ENCODE measurements around the gene SORCS2. TPM values are rescaled to one million over a fixed set of nuclear protein-coding genes. Genes with fewer than 3 reads are reported as not detected.

Gene SORCS2
- polyA plus RNA-seq, 1 donor (not counting 4 experiments of a cell fraction or from before 2014, with no cell fraction given): 0.09 TPM

DNA sequence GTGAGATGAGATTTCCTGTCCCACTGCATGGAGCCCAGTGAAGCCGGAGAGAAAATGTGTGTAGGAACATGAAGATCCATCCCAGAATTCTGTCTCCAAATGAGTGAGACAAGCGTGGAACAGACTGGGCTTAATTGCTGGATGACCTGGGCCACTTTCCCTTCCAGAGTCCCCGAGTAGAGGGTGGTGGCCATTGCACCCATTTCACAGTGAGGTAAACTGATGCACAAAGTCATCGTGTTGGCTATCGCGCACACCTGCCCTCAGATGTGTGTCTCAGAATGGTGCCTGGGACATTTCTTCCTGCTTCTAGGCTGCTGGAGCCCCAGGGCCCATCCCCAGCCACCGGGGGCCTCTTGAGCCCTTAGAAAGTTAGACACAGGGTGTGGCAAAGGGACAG lies 285.4 kb downstream of the SORCS2 start:
- no peaks in the 10 kb centered on the region for H3K79me2 ChIP-seq (ENCODE audit: control insufficient read depth, insufficient read depth, low read length)
- H3K4me3 ChIP-seq (ENCODE audit: control insufficient read depth in 2 of 3, extremely low read depth in 1 of 3, insufficient read depth in 2 of 3, low read depth in 1 of 3, low read length in 3 of 3): no peak overlapping the region
- no peaks in the 10 kb centered on the region for H3K9me1 ChIP-seq (ENCODE audit: control insufficient read depth, extremely low read depth, insufficient read depth, low read length)
- dilution Hi-C loops (cut with MboI; ENCODE audit: extremely low pct_ligation_motif_present, low sequenced_read_pairs): no loop called here
- no peaks in the 10 kb centered on the region for H4K20me1 ChIP-seq (ENCODE audit: control insufficient read depth, extremely low read depth, insufficient read depth, low read length)
- no peaks in the 10 kb centered on the region for H3K9me3 ChIP-seq (ENCODE audit: control insufficient read depth, low read depth, low read length)
- no peak overlapping the region for H2AFZ ChIP-seq (ENCODE audit: control insufficient read depth, low read length)
- DNase-seq (ENCODE audit: low read depth, low spot score) (no peak), FAIRE-seq (no peak)
- H3K27me3 ChIP-seq (ENCODE audit: control insufficient read depth, extremely low read depth, insufficient read depth, low read length): peaks cover 5% of the 10 kb centered on the region
- H3K4me2 ChIP-seq (ENCODE audit: control insufficient read depth, extremely low read depth, insufficient read depth, low read depth, low read length): no peak overlapping the region
- no peaks in the 10 kb centered on the region for H3K4me1 ChIP-seq (ENCODE audit: control insufficient read depth, extremely low read depth, insufficient read depth, low read length)
- no peak for TF ChIP-seq EZH2 (IDR thresholded peaks at IDR 0.05; ENCODE audit: low read length)
- TF ChIP-seq, protein P1, sequence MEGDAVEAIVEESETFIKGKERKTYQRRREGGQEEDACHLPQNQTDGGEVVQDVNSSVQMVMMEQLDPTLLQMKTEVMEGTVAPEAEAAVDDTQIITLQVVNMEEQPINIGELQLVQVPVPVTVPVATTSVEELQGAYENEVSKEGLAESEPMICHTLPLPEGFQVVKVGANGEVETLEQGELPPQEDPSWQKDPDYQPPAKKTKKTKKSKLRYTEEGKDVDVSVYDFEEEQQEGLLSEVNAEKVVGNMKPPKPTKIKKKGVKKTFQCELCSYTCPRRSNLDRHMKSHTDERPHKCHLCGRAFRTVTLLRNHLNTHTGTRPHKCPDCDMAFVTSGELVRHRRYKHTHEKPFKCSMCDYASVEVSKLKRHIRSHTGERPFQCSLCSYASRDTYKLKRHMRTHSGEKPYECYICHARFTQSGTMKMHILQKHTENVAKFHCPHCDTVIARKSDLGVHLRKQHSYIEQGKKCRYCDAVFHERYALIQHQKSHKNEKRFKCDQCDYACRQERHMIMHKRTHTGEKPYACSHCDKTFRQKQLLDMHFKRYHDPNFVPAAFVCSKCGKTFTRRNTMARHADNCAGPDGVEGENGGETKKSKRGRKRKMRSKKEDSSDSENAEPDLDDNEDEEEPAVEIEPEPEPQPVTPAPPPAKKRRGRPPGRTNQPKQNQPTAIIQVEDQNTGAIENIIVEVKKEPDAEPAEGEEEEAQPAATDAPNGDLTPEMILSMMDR (optimal IDR thresholded peaks at IDR 0.05 in 1 of 3, IDR thresholded peaks at IDR 0.05 in 1 of 3, conservative IDR thresholded peaks at IDR 0.05 in 1 of 3; ENCODE audit: extremely low read depth in 1 of 3, insufficient read depth in 2 of 3, low read length in 3 of 3): no peak
- H3K27ac ChIP-seq (ENCODE audit: control insufficient read depth, insufficient read depth, low read length): no peak overlapping the region
- H3K36me3 ChIP-seq (ENCODE audit: control insufficient read depth in 2 of 2, extremely low read depth in 1 of 2, insufficient read depth in 2 of 2, low read length in 2 of 2): no peaks in the 10 kb centered on the region
- no peak overlapping the region for H3K9ac ChIP-seq (ENCODE audit: control insufficient read depth, extremely low read depth, insufficient read depth, low read length)

DNA sequence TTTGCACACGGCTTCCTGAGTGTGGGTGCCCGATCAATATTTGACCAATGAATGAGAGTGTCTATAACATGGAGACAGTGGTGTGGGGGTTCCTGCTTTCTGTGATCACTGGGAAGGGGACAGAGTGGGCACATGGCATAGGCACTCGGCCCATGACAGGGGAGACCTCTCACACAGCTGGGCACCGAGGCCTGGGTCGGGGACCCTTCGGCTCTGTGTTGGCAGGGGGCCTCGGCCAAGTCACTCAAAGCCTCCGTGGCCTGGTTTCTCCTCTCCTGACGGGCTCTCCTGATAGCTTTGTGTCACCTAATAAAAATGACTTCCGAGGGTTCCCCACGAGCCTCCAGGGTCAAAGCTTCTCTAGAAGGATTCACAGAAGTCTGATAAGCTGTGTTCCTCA lies 286.3 kb downstream of the SORCS2 start:
- DNase-seq (ENCODE audit: low read depth, low spot score) (no peak), FAIRE-seq (no peak)
- Histone ChIP-seq H3K27me3 (ENCODE audit: control insufficient read depth, extremely low read depth, insufficient read depth, low read length) (no peaks in the 10 kb centered on the region), H3K27ac (ENCODE audit: control insufficient read depth, insufficient read depth, low read length) (no peak overlapping the region), H4K20me1 (ENCODE audit: control insufficient read depth, extremely low read depth, insufficient read depth, low read length) (no peaks in the 10 kb centered on the region), H2AFZ (ENCODE audit: control insufficient read depth, low read length) (no peak overlapping the region), H3K4me3 (ENCODE audit: control insufficient read depth in 2 of 3, extremely low read depth in 1 of 3, insufficient read depth in 2 of 3, low read depth in 1 of 3, low read length in 3 of 3) (no peak overlapping the region), H3K9me3 (ENCODE audit: control insufficient read depth, low read depth, low read length) (no peaks in the 10 kb centered on the region), H3K36me3 (ENCODE audit: control insufficient read depth in 2 of 2, extremely low read depth in 1 of 2, insufficient read depth in 2 of 2, low read length in 2 of 2) (no peaks in the 10 kb centered on the region), H3K4me1 (ENCODE audit: control insufficient read depth, extremely low read depth, insufficient read depth, low read length) (no peaks in the 10 kb centered on the region), H3K79me2 (ENCODE audit: control insufficient read depth, insufficient read depth, low read length) (no peaks in the 10 kb centered on the region), H3K4me2 (ENCODE audit: control insufficient read depth, extremely low read depth, insufficient read depth, low read depth, low read length) (no peak overlapping the region), H3K9ac (ENCODE audit: control insufficient read depth, extremely low read depth, insufficient read depth, low read length) (no peak overlapping the region), H3K9me1 (ENCODE audit: control insufficient read depth, extremely low read depth, insufficient read depth, low read length) (no peaks in the 10 kb centered on the region)
- TF ChIP-seq, protein P1 (optimal IDR thresholded peaks at IDR 0.05 in 1 of 3, IDR thresholded peaks at IDR 0.05 in 1 of 3, conservative IDR thresholded peaks at IDR 0.05 in 1 of 3; ENCODE audit: extremely low read depth in 1 of 3, insufficient read depth in 2 of 3, low read length in 3 of 3): no peak
- TF ChIP-seq EZH2 (IDR thresholded peaks at IDR 0.05; ENCODE audit: low read length): no peak
- dilution Hi-C loops (cut with MboI; ENCODE audit: extremely low pct_ligation_motif_present, low sequenced_read_pairs): no loop called here

All from keratinocyte (primary cell).